HG02642 (cell line): ENCODE measurements around the gene TSSC4.
A peak's percentile ranks its signal among the peaks of the same experiment; 100 is the strongest.

Source experiments
- ATAC-seq: cut with Tn5 transposase; IDR thresholded peaks from one replicate; pipeline ENCODE4 v1.9.1; 2021; ENCODE audit warnings: mild to moderate bottlenecking; ENCODE audit not compliant: unreplicated experiment, poor library complexity

TSSC4 gene

GRCh38 chr11:2398664-2399355 lies 1.7 kb upstream of the TSSC4 start:
- ATAC-seq, result no peak

GRCh38 chr11:2399488-2400068 lies 972 bp upstream of the TSSC4 start:
- ATAC-seq, result no peak

- ATAC-seq, result peak; percentile 15
Observed at GRCh38 chr11:2400762-2401435, 349 bp downstream of the TSSC4 start.

GRCh38 chr11:2401436-2401984 lies 960 bp downstream of the TSSC4 start:
- ATAC-seq, result no peak

GRCh38 chr11:2402106-2402505 lies 1.6 kb downstream of the TSSC4 start:
- no peak for ATAC-seq

GRCh38 chr11:2402890-2403645 lies 2.5 kb downstream of the TSSC4 start:
- ATAC-seq, result no peak

GRCh38 chr11:2404735-2405196 lies 4.2 kb downstream of the TSSC4 start:
- no peak for ATAC-seq

- ATAC-seq, result no peak
Observed at GRCh38 chr11:2406451-2406850, 5.9 kb downstream of the TSSC4 start.

GRCh38 chr11:2406878-2407410 lies 6.4 kb downstream of the TSSC4 start:
- no peak for ATAC-seq

GRCh38 chr11:2408671-2409070 lies 8.1 kb downstream of the TSSC4 start:
- no peak for ATAC-seq

GRCh38 chr11:2409126-2409525 lies 8.6 kb downstream of the TSSC4 start:
- no peak for ATAC-seq

GRCh38 chr11:2409611-2410468 lies 9.3 kb downstream of the TSSC4 start:
- ATAC-seq, result no peak

- ATAC-seq, result no peak
Observed at GRCh38 chr11:2410616-2411015, 10.1 kb downstream of the TSSC4 start.

GRCh38 chr11:2411446-2412305 lies 11.1 kb downstream of the TSSC4 start:
- no peak for ATAC-seq

GRCh38 chr11:2412323-2412722 lies 11.8 kb downstream of the TSSC4 start:
- ATAC-seq, result no peak

GRCh38 chr11:2413742-2414579 lies 13.4 kb downstream of the TSSC4 start:
- ATAC-seq, result no peak

- no peak for ATAC-seq
Observed at GRCh38 chr11:2414616-2415015, 14.1 kb downstream of the TSSC4 start.

- ATAC-seq, result no peak
Observed at GRCh38 chr11:2415171-2415570, 14.6 kb downstream of the TSSC4 start.
